ENCODE measurements around the gene IL15RA.

DNA sequence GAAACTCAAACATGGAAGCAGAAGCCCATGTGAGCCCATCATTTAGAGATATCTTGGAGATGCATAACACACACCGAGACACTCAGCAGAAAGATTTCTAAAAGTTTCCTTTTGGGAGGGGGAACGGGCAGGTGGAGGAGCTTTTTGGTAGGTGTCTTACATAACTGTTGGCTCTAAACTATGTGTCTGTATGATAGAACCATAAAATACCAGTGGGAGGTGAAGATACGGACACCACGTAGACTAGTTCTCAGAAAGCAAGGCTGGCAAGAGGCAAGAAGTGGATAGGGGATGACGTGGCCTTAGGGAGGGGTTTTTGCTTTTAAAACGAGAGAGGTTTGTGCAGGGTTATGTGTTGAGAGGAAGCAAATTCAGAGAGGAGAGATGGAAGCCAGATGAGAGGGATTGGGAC, 36.5 kb downstream of the IL15RA start:
- no peak for TF ChIP-seq CTCF (conservative IDR thresholded peaks at IDR 0.05 in 1 of 2, IDR thresholded peaks at IDR 0.05 in 1 of 2; ENCODE audit: extremely low read depth in 1 of 2, insufficient read depth in 1 of 2, low read depth in 1 of 2, low read length in 2 of 2)
- TF ChIP-seq EZH2 (IDR thresholded peaks at IDR 0.05; ENCODE audit: borderline replicate concordance, low read length): no peak

Measured in mammary epithelial cell (primary cell).